Liver (tissue), 9 donors: ENCODE data around the gene MALRD1. TPM values are rescaled to one million over a fixed set of nuclear protein-coding genes. Genes with fewer than 3 reads are reported as not detected.

ENCODE experiments used
- DNase-seq: peaks from one replicate; pipeline ENCODE4 v3.0.0-alpha.2; 2017; ENCODE audit warnings: low spot score
- H3K27ac ChIP-seq, 2 donors: one replicate each; pipeline ENCODE4 v1.7.0; 2013; ENCODE audit warnings: inconsistent platforms in 2 of 2, low read length in 2 of 2, control low read depth in 1 of 2, low read depth in 1 of 2, mild to moderate bottlenecking in 1 of 2
- H3K27me3 ChIP-seq, 4 donors: one replicate each; pipeline versions ENCODE4 v1.6.1 to v1.7.0; 2013; ENCODE audit warnings: low read length in 3 of 4, inconsistent platforms in 1 of 4, mild to moderate bottlenecking in 1 of 4, moderate library complexity in 1 of 4; ENCODE audit not compliant: control insufficient read depth in 4 of 4, insufficient read depth in 4 of 4
- H3K36me3 ChIP-seq, 4 donors: one replicate each; pipeline versions ENCODE4 v1.6.1 to v1.7.0; 2013; ENCODE audit warnings: low read length in 3 of 4, mild to moderate bottlenecking in 3 of 4, low read depth in 1 of 4, moderate library complexity in 1 of 4; ENCODE audit not compliant: control insufficient read depth in 4 of 4, insufficient read depth in 3 of 4
- H3K4me1 ChIP-seq, 4 donors: one replicate each; pipeline versions ENCODE4 v1.6.1 to v1.7.0; 2013; ENCODE audit warnings: low read length in 3 of 4, mild to moderate bottlenecking in 3 of 4, moderate library complexity in 1 of 4; ENCODE audit not compliant: control insufficient read depth in 4 of 4, insufficient read depth in 4 of 4
- H3K4me3 ChIP-seq, 3 donors: one replicate each; pipeline versions ENCODE4 v1.6.1 to v1.7.0; 2013; ENCODE audit warnings: low read length in 3 of 3, control low read depth in 1 of 3, low read depth in 1 of 3, mild to moderate bottlenecking in 1 of 3
- H3K9ac ChIP-seq, 2 donors: one replicate each; pipeline ENCODE4 v1.7.0; 2013; ENCODE audit warnings: low read length in 2 of 2, mild to moderate bottlenecking in 2 of 2, moderate library complexity in 2 of 2, control low read depth in 1 of 2, low read depth in 1 of 2
- H3K9me3 ChIP-seq, 4 donors: one replicate each; pipeline versions ENCODE4 v1.6.1 to v1.7.0; 2013; ENCODE audit warnings: low read length in 3 of 4; ENCODE audit not compliant: control insufficient read depth in 4 of 4
- EGR1 ChIP-seq, 2 donors: IDR thresholded peaks; 2 replicates each; pipeline ENCODE4 v1.6.1; 2016 to 2018; ENCODE audit warnings: antibody characterized with exemption in 2 of 2, low read depth in 2 of 2
- FOXA1 ChIP-seq: IDR thresholded peaks from 2 replicates; pipeline ENCODE4 v1.6.1; 2016; ENCODE audit warnings: antibody characterized with exemption
- FOXA2 ChIP-seq: IDR thresholded peaks from 2 replicates; pipeline ENCODE4 v1.6.1; 2016; ENCODE audit warnings: antibody characterized with exemption
- GABPA ChIP-seq, 2 donors: IDR thresholded peaks in 1 of 2; conservative IDR thresholded peaks in 1 of 2; 2 replicates each; pipeline ENCODE4 v1.6.1; 2016; ENCODE audit warnings: antibody characterized with exemption in 2 of 2, mild to moderate bottlenecking in 1 of 2, moderate library complexity in 1 of 2
- HNF4A ChIP-seq, 2 donors: conservative IDR thresholded peaks; 2 replicates each; pipeline ENCODE4 v1.6.1; 2016; ENCODE audit warnings: antibody characterized with exemption in 2 of 2, mild to moderate bottlenecking in 2 of 2
- HNF4G ChIP-seq: IDR thresholded peaks from 2 replicates; pipeline ENCODE4 v1.6.1; 2016; ENCODE audit warnings: antibody characterized with exemption
- JUND ChIP-seq, 2 donors: IDR thresholded peaks; 2 replicates each; pipeline ENCODE4 v1.6.1; 2016; ENCODE audit warnings: antibody characterized with exemption in 2 of 2
- NR2F2 ChIP-seq: IDR thresholded peaks from 2 replicates; pipeline ENCODE4 v1.6.1; 2016; ENCODE audit warnings: antibody characterized with exemption
- RAD21 ChIP-seq, 2 donors: IDR thresholded peaks; 2 replicates each; pipeline ENCODE4 v1.6.1; 2016; ENCODE audit warnings: antibody characterized with exemption in 2 of 2, mild to moderate bottlenecking in 2 of 2
- RXRA ChIP-seq, 2 donors: IDR thresholded peaks; 2 replicates each; pipeline ENCODE4 v1.6.1; 2017 to 2018; ENCODE audit warnings: antibody characterized with exemption in 2 of 2, mild to moderate bottlenecking in 1 of 2
- SP1 ChIP-seq: IDR thresholded peaks from 2 replicates; pipeline ENCODE4 v1.6.1; 2018; ENCODE audit warnings: antibody characterized with exemption, mild to moderate bottlenecking
- TAF1 ChIP-seq: conservative IDR thresholded peaks from 2 replicates; pipeline ENCODE4 v1.6.1; 2016; ENCODE audit warnings: antibody characterized with exemption, mild to moderate bottlenecking
- YY1 ChIP-seq: IDR thresholded peaks from 2 replicates; pipeline ENCODE4 v1.6.1; 2016; ENCODE audit warnings: antibody characterized with exemption, mild to moderate bottlenecking
- WGBS: extraction: QIAGEN DNeasy Blood & Tissue Kit; methylation state at CpG from one replicate; pipeline ENCODE4 v1.1.7; 2013; 5-methylcytosine and 5-hydroxymethylcytosine counted together
- polyA plus RNA-seq, 2 donors: library from polyadenylated mRNA; stranded (reverse) in 1 of 2; unstranded in 1 of 2; fragments of 200-250 nt in 1 of 2; fragments of >200 nt in 1 of 2; fragmentation: Nextera tagmentation in 1 of 2; extraction: Ambion mirVana in 1 of 2; gene quantifications; one replicate each; pipeline versions ENCODE4 v1.2.1 to v1.2.3, GENCODE V29; 2013 to 2015
- total RNA-seq, 2 donors: library from RNA; depleted of rRNA; stranded (reverse); fragments of >200 nt; gene quantifications; one replicate each; pipeline ENCODE4 v1.2.3, GENCODE V29; 2014
- TF ChIP-seq, protein P1 (sequence below): IDR thresholded peaks from 2 replicates; pipeline ENCODE4 v1.6.1; 2016; ENCODE audit warnings: antibody characterized with exemption
- TF ChIP-seq, protein P2 (sequence below): IDR thresholded peaks from 2 replicates; pipeline ENCODE4 v1.6.1; 2016; ENCODE audit warnings: antibody characterized with exemption
- TF ChIP-seq, protein P3 (sequence below): IDR thresholded peaks from 2 replicates; pipeline ENCODE4 v1.6.1; 2016; ENCODE audit warnings: antibody characterized with exemption, mild to moderate bottlenecking
- TF ChIP-seq, protein P4 (sequence below): IDR thresholded peaks from 2 replicates; pipeline ENCODE4 v1.6.1; 2016; ENCODE audit warnings: antibody characterized with exemption
- donor health status: healthy.
- donor health status: healthy.
- donor health status: healthy.
- donor health status: healthy.
- donor health status: healthy.

Gene MALRD1
- total and polyA plus RNA-seq, 4 donors = 0.37 to 0.59 TPM; not detected in 2

DNA sequence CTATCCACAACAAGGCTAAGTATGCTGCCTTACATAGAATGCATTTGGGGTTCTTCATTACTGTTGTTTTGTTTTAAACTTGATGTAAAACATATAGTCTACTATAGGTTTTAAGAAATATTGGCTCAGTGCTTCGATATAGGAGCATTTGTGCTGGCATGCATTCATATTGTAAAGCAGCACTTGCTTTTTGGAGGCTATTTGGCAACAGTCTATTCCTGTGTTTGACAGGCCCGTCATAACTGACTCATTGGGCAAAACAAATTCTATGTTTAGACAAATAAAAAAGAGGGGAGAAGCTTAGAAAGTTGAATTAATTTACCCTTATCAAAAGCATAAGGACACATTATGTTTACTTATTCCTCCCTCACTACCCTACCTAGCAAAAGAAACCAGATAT, 729.2 kb downstream of the MALRD1 start:
- no peak overlapping the region for H3K4me3 ChIP-seq
- peaks cover 0 to 2% (median 0%) of the 10 kb centered on the region in 4 donors for H3K27me3 ChIP-seq
- no peak overlapping the region for H3K9ac ChIP-seq
- H3K27ac ChIP-seq = no peak overlapping the region
- H3K9me3 ChIP-seq = no peaks in the 10 kb centered on the region
- 38% methylated on average over 2 of the region's 2 CpGs for WGBS
- no peak for DNase-seq
- TF ChIP-seq RXRA (IDR thresholded peaks at IDR 0.05) = no peak
- TF ChIP-seq SP1 = no peak
- no peak for TF ChIP-seq NR2F2
- TF ChIP-seq, protein P1, sequence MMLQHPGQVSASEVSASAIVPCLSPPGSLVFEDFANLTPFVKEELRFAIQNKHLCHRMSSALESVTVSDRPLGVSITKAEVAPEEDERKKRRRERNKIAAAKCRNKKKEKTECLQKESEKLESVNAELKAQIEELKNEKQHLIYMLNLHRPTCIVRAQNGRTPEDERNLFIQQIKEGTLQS = no peak
- TF ChIP-seq TAF1 = no peak
- TF ChIP-seq JUND (IDR thresholded peaks at IDR 0.05) = no peak
- TF ChIP-seq, protein P2, sequence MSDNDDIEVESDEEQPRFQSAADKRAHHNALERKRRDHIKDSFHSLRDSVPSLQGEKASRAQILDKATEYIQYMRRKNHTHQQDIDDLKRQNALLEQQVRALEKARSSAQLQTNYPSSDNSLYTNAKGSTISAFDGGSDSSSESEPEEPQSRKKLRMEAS = no peak
- TF ChIP-seq FOXA2 = no peak
- TF ChIP-seq HNF4G = no peak
- TF ChIP-seq RAD21 (IDR thresholded peaks at IDR 0.05) = no peak
- TF ChIP-seq FOXA1 = no peak
- no peaks in the 10 kb centered on the region for H3K4me1 ChIP-seq
- H3K36me3 ChIP-seq = no peaks in the 10 kb centered on the region

DNA sequence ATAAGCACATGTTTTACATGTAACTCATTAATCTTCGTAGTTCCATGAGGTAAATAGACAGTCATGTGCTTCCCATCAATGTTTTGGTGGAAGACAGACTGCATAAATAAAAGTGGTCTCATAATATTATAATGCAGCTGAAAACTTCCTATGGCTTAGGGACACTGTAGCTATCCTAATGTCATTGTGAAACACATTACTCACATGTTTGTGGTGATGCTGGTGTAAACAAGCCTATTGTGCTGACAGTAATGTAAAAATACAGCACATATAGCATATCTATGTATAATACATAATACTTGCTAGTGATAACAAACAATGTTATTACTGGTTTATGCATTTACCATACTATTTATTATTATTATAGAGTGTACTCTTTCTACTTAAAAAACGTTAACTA, 730.4 kb downstream of the MALRD1 start:
- 70% methylated on average over 2 of the region's 2 CpGs for WGBS

DNA sequence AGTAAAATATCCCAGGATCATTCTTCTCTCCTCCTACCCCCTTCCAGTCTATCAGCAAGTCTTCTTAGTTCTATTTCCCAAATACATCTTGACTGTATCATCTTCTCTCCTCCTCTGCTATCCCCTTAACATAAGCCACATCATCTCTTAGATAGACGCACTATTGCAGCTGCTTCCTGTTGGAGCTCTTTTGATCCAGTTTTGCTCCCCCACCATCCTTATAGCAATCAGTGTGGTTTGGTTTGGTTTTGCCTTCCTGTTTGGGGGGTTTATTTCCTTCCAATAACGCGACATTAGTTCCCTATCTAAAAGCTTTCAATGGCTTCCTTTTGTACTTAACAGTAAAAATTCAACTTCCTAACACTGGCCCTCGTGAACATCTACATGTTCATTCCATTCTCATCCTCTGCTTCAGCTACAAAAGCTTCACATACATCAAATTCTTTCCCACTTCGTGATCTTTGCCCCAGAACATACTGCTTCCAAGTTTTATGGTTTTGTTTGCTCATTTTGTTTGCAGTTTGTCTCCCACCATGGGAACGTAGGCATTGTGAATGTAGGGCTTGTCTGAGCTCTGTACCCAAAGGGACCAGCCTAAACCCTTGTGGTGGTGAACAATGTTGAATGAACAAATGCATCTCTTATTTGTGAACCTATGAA, 734.0 kb downstream of the MALRD1 start:
- no peaks in the 10 kb centered on the region for H3K36me3 ChIP-seq
- WGBS = 60% methylated on average over 6 of the region's 6 CpGs
- peaks cover 0 to under 1% (median 0%) of the 10 kb centered on the region in 4 donors for H3K27me3 ChIP-seq
- no peak overlapping the region for H3K9ac ChIP-seq
- DNase-seq = no peak
- no peak overlapping the region for H3K27ac ChIP-seq
- H3K4me1 ChIP-seq = no peaks in the 10 kb centered on the region
- no peaks in the 10 kb centered on the region for H3K9me3 ChIP-seq
- H3K4me3 ChIP-seq = no peak overlapping the region
- TF ChIP-seq FOXA2 (no peak), HNF4G (no peak), NR2F2 (no peak), GABPA (IDR thresholded peaks at IDR 0.05 in 1 of 2, conservative IDR thresholded peaks at IDR 0.05 in 1 of 2) (no peak), TAF1 (no peak), FOXA1 (no peak), EGR1 (IDR thresholded peaks at IDR 0.05; ENCODE audit: low read depth in 2 of 2) (no peak), SP1 (no peak), RXRA (IDR thresholded peaks at IDR 0.05) (no peak), HNF4A (conservative IDR thresholded peaks at IDR 0.05) (no peak), YY1 (no peak)
- TF ChIP-seq, protein P1 = no peak
- TF ChIP-seq, protein P3, sequence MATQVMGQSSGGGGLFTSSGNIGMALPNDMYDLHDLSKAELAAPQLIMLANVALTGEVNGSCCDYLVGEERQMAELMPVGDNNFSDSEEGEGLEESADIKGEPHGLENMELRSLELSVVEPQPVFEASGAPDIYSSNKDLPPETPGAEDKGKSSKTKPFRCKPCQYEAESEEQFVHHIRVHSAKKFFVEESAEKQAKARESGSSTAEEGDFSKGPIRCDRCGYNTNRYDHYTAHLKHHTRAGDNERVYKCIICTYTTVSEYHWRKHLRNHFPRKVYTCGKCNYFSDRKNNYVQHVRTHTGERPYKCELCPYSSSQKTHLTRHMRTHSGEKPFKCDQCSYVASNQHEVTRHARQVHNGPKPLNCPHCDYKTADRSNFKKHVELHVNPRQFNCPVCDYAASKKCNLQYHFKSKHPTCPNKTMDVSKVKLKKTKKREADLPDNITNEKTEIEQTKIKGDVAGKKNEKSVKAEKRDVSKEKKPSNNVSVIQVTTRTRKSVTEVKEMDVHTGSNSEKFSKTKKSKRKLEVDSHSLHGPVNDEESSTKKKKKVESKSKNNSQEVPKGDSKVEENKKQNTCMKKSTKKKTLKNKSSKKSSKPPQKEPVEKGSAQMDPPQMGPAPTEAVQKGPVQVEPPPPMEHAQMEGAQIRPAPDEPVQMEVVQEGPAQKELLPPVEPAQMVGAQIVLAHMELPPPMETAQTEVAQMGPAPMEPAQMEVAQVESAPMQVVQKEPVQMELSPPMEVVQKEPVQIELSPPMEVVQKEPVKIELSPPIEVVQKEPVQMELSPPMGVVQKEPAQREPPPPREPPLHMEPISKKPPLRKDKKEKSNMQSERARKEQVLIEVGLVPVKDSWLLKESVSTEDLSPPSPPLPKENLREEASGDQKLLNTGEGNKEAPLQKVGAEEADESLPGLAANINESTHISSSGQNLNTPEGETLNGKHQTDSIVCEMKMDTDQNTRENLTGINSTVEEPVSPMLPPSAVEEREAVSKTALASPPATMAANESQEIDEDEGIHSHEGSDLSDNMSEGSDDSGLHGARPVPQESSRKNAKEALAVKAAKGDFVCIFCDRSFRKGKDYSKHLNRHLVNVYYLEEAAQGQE = no peak
- TF ChIP-seq, protein P4, sequence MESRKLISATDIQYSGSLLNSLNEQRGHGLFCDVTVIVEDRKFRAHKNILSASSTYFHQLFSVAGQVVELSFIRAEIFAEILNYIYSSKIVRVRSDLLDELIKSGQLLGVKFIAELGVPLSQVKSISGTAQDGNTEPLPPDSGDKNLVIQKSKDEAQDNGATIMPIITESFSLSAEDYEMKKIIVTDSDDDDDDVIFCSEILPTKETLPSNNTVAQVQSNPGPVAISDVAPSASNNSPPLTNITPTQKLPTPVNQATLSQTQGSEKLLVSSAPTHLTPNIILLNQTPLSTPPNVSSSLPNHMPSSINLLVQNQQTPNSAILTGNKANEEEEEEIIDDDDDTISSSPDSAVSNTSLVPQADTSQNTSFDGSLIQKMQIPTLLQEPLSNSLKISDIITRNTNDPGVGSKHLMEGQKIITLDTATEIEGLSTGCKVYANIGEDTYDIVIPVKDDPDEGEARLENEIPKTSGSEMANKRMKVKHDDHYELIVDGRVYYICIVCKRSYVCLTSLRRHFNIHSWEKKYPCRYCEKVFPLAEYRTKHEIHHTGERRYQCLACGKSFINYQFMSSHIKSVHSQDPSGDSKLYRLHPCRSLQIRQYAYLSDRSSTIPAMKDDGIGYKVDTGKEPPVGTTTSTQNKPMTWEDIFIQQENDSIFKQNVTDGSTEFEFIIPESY = no peak

More for the DNA sequence above, 730.4 kb downstream of the MALRD1 start:
- Histone ChIP-seq H3K36me3 (no peaks in the 10 kb centered on the region), H3K9ac (no peak overlapping the region), H3K9me3 (no peaks in the 10 kb centered on the region), H3K27me3 (peaks cover 0 to 2% (median 0%) of the 10 kb centered on the region in 4 donors), H3K4me1 (no peaks in the 10 kb centered on the region), H3K27ac (no peak overlapping the region), H3K4me3 (no peak overlapping the region)
- DNase-seq = no peak
- TF ChIP-seq EGR1 (IDR thresholded peaks at IDR 0.05; ENCODE audit: low read depth in 2 of 2) (no peak), TAF1 (no peak), YY1 (no peak), FOXA1 (no peak), FOXA2 (no peak)
- TF ChIP-seq, protein P4 = no peak
